GM12864 (cell line): Measurements from ENCODE around the gene SYNPO2L.
A peak's percentile ranks its signal among the peaks of the same experiment; 100 is the strongest.
"Not testable (repeated sequence)": the region's sequence is repeated elsewhere in the genome, so short reads cannot be mapped to it uniquely, and the experiment has no call there.

ENCODE experiments used
- DNase-seq: peaks from one replicate; pipeline ENCODE4 v3.0.0-alpha.2; 2011; ENCODE audit warnings: low read depth
- H3K4me3 ChIP-seq: 2 replicates; pipeline ENCODE4 v1.5.1; 2011; ENCODE audit warnings: mild to moderate bottlenecking, low read depth, low read length, control low read depth
- TF ChIP-seq, protein P1 (sequence below): IDR thresholded peaks from 2 replicates; pipeline ENCODE4 v1.5.1; 2011; ENCODE audit warnings: low read depth, mild to moderate bottlenecking, moderate library complexity, low read length, control low read depth, inconsistent platforms; ENCODE audit errors: missing control alignments

SYNPO2L gene

DNA sequence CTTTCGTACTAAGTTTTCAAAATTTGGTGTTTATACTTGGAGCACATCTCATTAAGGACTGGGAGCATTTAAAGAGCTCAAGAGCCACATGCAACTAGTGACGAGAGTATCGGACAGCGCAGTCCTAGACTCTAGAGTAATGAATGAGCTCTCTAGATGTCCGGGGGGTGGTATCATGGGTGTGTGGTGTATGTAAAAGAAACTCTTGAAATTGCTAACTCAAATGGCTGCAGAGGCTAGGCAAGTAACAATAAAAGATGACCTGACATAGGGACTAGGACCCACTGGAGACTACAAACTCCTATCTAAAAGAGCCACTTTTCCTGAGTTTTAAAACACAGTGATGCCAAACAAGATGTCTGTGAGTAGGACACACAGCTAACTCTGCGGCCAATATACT, 28.5 kb downstream of the SYNPO2L start:
- TF ChIP-seq, protein P1, sequence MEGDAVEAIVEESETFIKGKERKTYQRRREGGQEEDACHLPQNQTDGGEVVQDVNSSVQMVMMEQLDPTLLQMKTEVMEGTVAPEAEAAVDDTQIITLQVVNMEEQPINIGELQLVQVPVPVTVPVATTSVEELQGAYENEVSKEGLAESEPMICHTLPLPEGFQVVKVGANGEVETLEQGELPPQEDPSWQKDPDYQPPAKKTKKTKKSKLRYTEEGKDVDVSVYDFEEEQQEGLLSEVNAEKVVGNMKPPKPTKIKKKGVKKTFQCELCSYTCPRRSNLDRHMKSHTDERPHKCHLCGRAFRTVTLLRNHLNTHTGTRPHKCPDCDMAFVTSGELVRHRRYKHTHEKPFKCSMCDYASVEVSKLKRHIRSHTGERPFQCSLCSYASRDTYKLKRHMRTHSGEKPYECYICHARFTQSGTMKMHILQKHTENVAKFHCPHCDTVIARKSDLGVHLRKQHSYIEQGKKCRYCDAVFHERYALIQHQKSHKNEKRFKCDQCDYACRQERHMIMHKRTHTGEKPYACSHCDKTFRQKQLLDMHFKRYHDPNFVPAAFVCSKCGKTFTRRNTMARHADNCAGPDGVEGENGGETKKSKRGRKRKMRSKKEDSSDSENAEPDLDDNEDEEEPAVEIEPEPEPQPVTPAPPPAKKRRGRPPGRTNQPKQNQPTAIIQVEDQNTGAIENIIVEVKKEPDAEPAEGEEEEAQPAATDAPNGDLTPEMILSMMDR = no peak
- H3K4me3 ChIP-seq = no peak overlapping the region
- no peak for DNase-seq

DNA sequence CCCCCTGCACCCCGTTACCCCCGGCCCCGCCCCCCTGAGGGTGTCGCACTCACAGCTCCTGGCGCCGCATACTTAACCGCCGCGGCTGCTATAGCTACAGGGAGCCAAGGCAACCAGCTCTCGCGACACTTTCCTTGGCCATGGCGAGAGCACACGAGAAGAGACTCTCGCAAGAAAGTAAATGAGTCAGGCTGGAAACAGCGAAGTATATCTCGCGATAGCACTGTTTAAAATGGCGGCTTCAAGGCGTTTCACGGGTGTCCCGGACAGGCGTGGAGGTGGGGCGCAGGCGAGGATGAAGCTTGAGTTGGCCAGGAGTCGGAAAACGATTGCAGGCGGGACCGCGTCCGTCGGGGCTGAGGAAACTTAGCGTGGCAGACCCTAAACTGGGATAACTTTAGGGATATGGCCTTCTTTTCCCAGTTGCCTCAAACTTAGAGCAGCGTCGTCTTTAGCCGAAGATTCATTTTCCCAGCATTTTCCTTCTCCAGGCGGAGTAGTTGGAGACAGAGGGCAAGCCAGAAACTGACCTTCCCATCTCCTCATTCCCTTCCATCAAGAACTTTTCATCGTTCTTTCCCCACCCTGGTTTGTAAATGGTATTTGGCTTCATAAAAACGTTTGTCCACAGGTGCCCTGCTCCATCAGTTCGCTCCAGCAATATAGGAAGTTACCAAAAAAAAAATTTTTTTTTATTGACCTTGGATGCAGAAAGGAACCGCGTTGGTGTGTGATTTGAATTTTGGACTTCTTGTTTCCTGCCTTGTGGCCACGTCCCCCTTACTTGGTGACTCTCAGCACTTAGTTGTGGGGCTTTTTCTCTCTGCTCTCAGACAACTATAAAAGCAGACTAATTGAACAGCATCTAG, 29.7 kb downstream of the SYNPO2L start:
- DNase-seq = peak; percentile 96
- TF ChIP-seq, protein P1 = no peak
- peak overlapping the region; percentile 97 for H3K4me3 ChIP-seq

DNA sequence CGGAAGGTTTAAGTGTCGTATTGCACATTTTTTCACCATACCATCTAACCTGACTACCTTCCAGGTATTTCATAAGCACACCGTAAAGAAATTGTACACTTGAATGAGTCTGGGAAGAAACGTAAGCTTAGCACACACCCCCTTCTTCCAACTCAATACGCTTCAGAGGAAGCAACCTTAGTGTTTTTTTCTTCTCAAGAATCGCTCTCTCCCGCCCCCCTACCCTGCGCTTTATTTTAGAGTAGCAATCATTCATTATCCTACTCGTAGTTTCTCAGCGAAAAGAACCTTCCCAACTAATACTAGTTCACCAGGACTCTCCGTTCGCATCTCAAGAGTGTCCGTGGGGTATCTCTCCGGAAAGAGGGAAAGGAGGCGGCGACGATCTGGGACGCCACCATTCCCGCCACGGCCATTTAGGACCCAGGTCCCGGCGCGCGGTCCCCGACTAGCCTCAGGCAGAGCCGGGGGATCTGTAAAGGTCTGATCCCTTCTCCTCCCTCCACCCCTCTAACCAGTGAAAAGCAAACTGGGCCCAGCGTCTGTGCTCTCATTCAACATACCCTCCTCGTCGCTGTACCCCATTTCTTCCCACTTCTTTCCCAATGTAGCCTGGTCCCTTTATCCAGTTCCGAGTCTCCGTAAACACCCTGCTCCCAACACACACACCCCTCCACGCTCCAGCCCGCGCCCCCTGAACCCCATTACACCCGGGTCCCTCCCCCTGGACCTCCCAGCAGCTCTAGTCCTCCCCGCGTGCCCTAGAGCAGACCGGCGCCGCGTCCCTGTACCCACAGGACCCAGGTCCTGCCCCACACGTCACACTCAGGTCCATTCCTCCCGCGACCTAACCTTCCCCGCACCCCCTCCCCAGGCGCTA, 30.6 kb downstream of the SYNPO2L start:
- H3K4me3 ChIP-seq = peak overlapping the region; percentile 97
- TF ChIP-seq, protein P1 = no peak
- no peak for DNase-seq

DNA sequence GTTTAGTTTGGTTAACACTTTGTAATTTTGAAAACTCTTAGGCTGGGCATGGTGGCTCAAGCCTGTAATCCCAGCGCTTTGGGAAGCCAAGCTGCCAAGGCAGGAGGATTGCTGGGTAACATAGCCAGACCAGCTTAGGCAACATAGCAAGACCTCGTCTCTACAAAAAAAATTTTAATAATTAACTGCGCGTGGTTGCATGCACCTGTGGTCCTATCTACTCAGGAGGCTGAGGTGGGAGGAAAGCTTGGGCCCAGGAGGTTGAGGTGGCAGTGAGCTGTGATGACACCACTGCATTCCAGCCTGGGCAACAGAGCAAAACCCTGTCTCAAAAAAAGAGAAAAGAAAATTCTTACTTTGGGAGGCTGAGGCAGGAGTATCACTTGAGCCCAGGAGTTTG, 32.8 kb downstream of the SYNPO2L start:
- TF ChIP-seq, protein P1 = no peak
- no peak for DNase-seq

GRCh38 chr10:73620974-73621373, 34.9 kb downstream of the SYNPO2L start:
- H3K4me3 ChIP-seq, DNase-seq: not testable (repeated sequence)

More for the DNA sequence above, 32.8 kb downstream of the SYNPO2L start:
- no peak overlapping the region for H3K4me3 ChIP-seq

- not testable (repeated sequence) for DNase-seq, H3K4me3 ChIP-seq
These were observed 38.7 kb downstream of the SYNPO2L start for GRCh38 chr10:73617143-73617542.

DNA sequence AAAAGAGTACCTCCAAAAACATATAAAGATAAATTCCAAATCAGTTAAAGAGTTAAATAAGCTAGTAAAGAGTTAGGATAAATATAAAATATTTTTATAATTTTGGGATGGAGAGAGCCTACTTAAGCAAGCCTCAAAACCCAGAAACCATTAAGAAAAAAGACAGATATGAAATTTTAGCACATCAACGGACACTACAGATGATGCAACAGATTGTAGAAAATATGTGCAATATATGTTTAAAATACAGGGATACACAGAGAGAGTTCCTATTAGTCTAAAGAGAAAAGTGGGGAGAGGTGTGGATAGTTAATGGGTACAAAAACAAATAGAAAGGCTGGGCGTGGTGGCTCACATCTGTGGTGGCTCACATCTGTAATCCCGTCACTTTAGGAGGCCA, 41.1 kb downstream of the SYNPO2L start:
- H3K4me3 ChIP-seq = no peak overlapping the region
- TF ChIP-seq, protein P1 = no peak
- no peak for DNase-seq
